ENCODE results near the gene POTEB2.
"Not testable (repeated sequence)": the region's sequence is repeated elsewhere in the genome, so short reads cannot be mapped to it uniquely, and the experiment has no call there.

The POTEB2 gene

GRCh38 chr15:20866214-20866613, at the start of gene POTEB2:
POTEB2 (minus strand) TSS chr15:20866314; CDS start chr15:20866281, 33 bp downstream.
- DNase-seq, result not testable (repeated sequence)

- DNase-seq, result not testable (repeated sequence)
Measured at GRCh38 chr15:20879916-20880315, 13.8 kb upstream of the POTEB2 start.

GRCh38 chr15:20878464-20878863, 12.3 kb upstream of the POTEB2 start:
- DNase-seq, result peak; percentile 1

- DNase-seq, result not testable (repeated sequence)
Measured at GRCh38 chr15:20877819-20878218, 11.7 kb upstream of the POTEB2 start.

All from RPMI8226 (cell line).